ENCODE measurements around the gene PTGFRN.

The PTGFRN gene

DNA sequence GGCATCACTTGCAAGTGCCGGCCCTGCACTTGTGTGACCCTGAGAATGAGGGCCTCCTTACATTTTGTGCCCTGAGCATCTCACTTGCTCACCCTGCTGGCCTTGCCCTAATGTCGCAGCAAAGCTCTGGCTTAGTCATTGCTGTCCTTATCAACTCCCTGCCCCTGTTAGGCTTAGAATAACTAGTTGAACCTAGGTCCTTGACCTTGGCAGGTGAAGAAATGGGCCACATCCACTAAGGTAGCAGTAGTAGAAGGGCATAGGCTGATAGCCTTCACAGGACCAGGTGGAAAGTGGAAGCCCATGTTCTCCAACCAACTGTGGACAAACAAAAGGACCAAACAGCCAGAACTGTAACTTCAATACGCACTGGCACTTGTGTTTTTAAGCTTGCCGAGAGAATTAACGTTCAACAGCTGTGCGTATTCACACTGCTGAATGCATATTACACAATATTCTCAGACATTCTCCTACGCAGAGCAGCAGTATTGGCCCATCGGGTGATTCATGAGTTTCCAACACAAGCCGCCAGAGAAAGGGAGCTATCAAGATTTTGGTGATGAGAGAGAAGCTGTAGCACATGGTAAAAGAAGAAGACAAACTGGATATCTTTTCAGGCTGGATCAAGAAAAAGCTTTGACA lies 27.7 kb upstream of the PTGFRN start:
- TF ChIP-seq GATA3 (IDR thresholded peaks at IDR 0.05; ENCODE audit: low read depth, low read length) (no peak), GATA2 (IDR thresholded peaks at IDR 0.05; ENCODE audit: low read depth, low read length) (no peak)

DNA sequence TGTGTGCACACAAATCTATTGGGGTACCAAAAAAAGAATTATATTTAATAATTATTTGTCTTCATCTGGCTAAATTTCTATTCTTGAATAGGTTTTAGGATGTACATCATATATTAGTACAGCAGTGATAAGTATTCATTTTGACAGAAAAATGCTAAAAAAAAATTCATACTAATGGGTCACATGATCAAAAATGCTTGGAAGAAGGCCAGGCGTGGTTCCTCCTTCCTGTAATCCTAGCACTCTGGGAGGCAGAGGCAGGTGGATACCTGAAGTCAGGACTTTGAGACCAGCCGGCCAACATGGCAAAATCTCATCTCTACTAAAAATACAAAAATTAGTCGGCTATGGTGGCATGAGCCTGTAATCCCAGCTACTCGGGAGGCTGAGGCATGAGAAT lies 26.9 kb upstream of the PTGFRN start:
- TF ChIP-seq GATA3 (IDR thresholded peaks at IDR 0.05; ENCODE audit: low read depth, low read length), result no peak
- TF ChIP-seq GATA2 (IDR thresholded peaks at IDR 0.05; ENCODE audit: low read depth, low read length), result no peak

DNA sequence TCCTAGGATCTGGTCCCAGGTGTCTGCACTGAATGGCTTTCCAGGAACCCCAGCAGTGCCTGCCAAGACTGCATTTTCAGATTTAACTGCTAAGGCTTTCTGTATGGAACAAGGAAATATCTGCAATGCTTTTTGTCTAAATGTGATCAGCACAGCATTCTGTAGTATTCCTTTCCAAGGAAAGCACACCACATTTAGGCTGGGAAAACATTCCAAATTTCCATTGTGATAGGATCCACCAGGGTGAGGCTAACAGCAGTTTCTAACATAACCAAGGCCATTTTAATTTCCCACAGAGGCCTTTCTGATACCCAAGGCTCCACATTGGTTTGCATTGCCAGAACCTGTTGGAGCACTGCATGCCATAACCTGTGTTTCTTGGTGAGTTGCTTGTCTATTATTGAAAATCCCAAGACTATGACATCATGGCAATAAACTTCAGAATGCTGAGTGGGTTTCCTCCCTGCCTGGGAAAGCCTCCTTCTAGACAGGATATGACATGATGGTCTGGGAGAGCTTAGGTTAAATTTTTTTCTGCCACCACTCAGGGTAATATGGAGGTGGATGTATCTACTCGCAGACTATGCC lies 23.3 kb upstream of the PTGFRN start:
- no peak for TF ChIP-seq GATA3 (IDR thresholded peaks at IDR 0.05; ENCODE audit: low read depth, low read length)
- TF ChIP-seq GATA2 (IDR thresholded peaks at IDR 0.05; ENCODE audit: low read depth, low read length), result no peak

DNA sequence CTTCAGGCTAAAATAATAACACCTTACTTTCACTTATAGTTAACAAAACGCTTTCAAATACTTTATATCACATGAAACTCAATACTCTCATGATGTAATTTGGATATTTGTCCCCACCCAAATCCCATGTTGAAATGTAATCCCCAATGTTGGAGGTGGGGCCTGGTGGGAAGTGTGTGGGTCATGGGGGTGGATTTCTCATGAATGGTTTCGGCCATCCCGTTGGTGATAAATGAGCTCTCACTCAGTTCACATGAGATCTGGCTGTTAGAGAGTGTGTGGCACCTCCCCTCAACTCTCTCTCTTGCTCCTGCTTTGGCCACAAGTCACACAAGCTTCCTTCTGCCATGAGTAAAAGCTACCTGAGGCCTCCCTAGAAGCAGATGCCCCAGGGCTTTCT lies 22.5 kb upstream of the PTGFRN start:
- no peak for TF ChIP-seq GATA3 (IDR thresholded peaks at IDR 0.05; ENCODE audit: low read depth, low read length)
- no peak for TF ChIP-seq GATA2 (IDR thresholded peaks at IDR 0.05; ENCODE audit: low read depth, low read length)

DNA sequence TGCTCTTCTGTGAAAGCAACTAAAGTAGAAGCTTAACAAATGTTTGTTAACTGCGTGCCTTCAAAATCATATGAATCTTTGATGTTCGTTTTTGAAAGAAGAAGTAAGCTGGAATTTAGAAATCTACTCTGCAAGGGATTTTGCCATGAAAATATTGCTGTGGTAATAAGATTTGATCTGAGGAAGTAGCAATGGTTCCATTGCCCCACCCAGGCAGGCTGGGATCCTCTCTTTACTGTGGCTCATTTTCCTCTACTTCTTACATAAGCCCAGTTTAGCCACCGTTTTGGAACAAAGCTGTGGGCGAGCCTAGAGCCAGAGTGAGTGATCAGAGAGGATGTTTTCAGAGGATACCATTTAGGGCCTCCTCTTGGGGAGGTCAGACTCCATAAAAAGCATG lies 20.3 kb upstream of the PTGFRN start:
- TF ChIP-seq GATA2 (IDR thresholded peaks at IDR 0.05; ENCODE audit: low read depth, low read length) (no peak), GATA3 (IDR thresholded peaks at IDR 0.05; ENCODE audit: low read depth, low read length) (no peak)

DNA sequence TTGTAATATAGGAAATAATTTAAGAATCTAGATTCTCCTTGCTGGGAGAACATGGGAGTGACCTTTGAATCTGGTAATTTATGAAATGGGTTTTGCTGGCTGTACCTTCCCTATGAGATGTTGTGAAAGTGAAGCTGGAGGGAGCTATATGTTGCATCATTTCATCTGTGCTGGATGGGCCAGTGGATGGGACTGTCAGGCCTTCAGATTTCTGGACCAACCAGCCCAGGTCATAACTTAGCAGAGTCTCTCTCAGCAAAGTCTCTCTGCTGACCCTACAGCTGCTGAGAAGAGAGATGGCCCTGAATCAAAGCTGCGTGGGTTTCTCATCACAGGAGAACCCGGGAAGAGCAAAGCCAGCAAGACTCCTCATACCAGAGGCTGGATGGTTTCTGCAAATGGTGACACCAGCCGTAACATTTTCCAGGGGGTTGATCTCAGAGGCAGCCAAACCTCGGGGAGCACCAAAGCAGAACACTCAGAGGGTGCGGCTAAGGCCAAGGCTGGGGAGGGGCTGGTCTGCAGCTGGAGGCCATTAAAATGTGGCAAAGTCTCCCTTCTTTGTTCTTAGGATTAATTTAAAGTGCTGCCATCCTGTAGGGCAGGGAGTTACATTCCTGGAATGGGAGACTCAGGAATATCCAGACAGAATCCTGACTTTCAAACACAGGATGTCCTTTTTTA lies 18.2 kb upstream of the PTGFRN start:
- TF ChIP-seq GATA2 (IDR thresholded peaks at IDR 0.05; ENCODE audit: low read depth, low read length), result no peak
- no peak for TF ChIP-seq GATA3 (IDR thresholded peaks at IDR 0.05; ENCODE audit: low read depth, low read length)

GRCh38 chr1:116895073-116895472 lies 14.6 kb upstream of the PTGFRN start:
- TF ChIP-seq GATA3 (IDR thresholded peaks at IDR 0.05; ENCODE audit: low read depth, low read length) (no peak), GATA2 (IDR thresholded peaks at IDR 0.05; ENCODE audit: low read depth, low read length) (no peak)

- no peak for TF ChIP-seq GATA2 (IDR thresholded peaks at IDR 0.05; ENCODE audit: low read depth, low read length)
- TF ChIP-seq GATA3 (IDR thresholded peaks at IDR 0.05; ENCODE audit: low read depth, low read length), result no peak
Measured at GRCh38 chr1:116899529-116899928, 10.2 kb upstream of the PTGFRN start.

GRCh38 chr1:116900471-116901365 lies 9.0 kb upstream of the PTGFRN start:
- TF ChIP-seq GATA3 (IDR thresholded peaks at IDR 0.05; ENCODE audit: low read depth, low read length), result no peak
- TF ChIP-seq GATA2 (IDR thresholded peaks at IDR 0.05; ENCODE audit: low read depth, low read length), result no peak

DNA sequence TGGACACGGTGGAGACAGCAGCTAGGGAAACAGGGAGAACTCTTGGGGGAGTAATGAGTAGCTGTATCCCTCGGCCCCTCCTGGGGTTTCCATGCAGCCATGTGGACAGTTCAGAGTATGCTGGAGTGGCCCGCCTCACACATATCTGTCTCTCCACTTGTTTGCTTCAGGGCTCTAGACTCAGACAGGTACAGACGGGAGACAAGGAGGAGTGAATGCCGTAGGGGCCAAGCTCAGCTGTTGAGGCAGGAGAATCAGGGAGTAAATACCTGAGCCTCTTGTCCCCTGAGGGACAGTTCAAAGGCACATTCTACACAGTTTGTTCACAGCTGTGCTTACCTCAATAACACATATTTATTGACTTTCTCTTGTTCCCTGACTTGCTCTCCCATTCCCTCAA lies 7.7 kb upstream of the PTGFRN start:
- TF ChIP-seq GATA2 (IDR thresholded peaks at IDR 0.05; ENCODE audit: low read depth, low read length), result no peak
- TF ChIP-seq GATA3 (IDR thresholded peaks at IDR 0.05; ENCODE audit: low read depth, low read length), result no peak

DNA sequence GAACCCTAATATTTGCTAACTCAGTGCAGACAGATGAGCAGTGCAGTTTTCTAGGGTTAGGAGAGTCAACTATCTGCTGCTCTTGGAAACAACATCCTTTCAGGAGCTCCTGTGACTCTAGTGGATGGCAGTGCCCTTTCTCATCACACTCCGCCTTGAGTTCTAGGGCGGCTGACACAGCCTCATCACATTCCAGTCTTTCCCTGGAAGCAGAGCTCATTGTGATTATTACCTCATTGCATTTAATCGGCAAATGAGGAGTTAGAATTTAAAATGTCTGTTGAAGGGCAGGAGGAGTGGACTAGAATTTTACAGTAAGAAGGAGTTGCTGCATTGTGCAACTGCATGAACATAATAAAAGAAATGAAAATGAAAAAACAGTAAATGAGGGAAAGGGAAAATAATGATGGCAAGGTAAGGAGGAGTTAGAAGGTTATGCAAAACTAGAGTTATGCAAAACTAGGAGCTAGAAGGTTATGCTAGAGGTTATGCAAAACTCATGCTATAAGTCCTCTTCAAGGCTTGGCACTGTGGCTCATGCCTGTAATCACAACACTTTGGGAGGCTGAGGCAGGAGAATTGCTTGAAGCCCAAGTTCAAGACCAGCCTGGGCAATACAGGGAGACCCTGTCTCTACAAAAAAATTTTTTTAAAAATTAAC lies 6.9 kb upstream of the PTGFRN start:
- TF ChIP-seq GATA2 (IDR thresholded peaks at IDR 0.05; ENCODE audit: low read depth, low read length) (no peak), GATA3 (IDR thresholded peaks at IDR 0.05; ENCODE audit: low read depth, low read length) (no peak)

DNA sequence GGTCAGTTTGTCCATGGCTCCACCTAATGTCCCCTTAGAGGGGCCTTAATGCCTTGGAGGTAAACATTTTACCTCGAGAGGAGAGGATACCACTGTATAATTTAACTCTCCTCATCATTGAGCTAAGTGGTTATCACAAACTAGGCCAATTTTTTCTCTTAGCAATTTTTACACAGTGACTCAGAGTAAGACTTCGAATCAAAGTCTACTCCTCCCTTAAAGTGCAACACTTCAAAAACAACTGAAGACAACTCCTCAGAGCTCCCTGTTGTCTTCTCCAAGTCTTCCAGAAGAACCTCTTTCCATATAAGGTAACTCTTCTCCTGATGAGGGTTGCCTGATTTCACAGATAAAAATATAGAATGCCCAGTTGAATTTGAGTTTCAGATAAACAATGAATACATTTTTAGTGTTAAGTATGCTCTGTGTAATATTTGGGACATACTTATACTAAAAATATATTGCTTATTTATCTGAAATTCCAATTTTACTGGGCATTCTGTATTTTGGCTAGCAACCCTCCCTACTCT lies 4.9 kb upstream of the PTGFRN start:
- no peak for TF ChIP-seq GATA3 (IDR thresholded peaks at IDR 0.05; ENCODE audit: low read depth, low read length)
- TF ChIP-seq GATA2 (IDR thresholded peaks at IDR 0.05; ENCODE audit: low read depth, low read length), result no peak

DNA sequence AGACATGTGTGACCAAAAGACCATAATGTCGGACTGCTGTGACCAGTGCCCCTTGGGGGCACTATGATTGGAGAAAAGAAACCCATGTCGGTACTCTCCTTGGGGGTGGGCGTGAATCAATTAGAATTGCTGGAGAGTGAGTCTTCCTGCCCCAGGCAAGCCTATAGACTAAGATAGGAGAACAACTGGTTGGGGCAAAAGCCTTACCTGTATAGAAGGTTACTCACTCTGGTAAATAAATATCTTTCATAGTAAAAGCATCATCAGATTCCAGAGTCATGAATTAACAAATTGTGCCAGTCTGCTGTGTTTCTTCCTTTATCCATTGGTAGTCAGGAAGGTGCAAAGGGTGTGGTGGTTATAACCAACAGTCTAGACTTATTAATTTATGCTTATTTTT lies 2.9 kb upstream of the PTGFRN start:
- no peak for TF ChIP-seq GATA3 (IDR thresholded peaks at IDR 0.05; ENCODE audit: low read depth, low read length)
- TF ChIP-seq GATA2 (IDR thresholded peaks at IDR 0.05; ENCODE audit: low read depth, low read length), result no peak
